Mesothelial cell of epicardium (in vitro differentiated cells): ENCODE results near the gene CTSD. TPM values are rescaled to one million over a fixed set of nuclear protein-coding genes. Genes with fewer than 3 reads are reported as not detected.

Experiments
- DNase-seq, 2 experiments: peaks; one replicate each; pipeline ENCODE4 v3.0.0; 2021; ENCODE audit warnings: low spot score in 2 of 2; ENCODE audit not compliant: unreplicated experiment in 2 of 2
- H3K27ac Mint-ChIP-seq: 2 replicates; pipeline ENCODE4 v1.8.0; 2021; ENCODE audit warnings: mixed read lengths
- H3K27me3 Mint-ChIP-seq: 2 replicates; pipeline ENCODE4 v1.8.0; 2021; ENCODE audit warnings: low read depth, mixed read lengths
- H3K36me3 Mint-ChIP-seq: 2 replicates; pipeline ENCODE4 v1.8.0; 2021; ENCODE audit warnings: mixed read lengths
- H3K4me1 Mint-ChIP-seq: 2 replicates; pipeline ENCODE4 v1.8.0; 2021; ENCODE audit warnings: mixed read lengths
- H3K4me3 Mint-ChIP-seq: 2 replicates; pipeline ENCODE4 v1.8.0; 2021; ENCODE audit warnings: mild to moderate bottlenecking, moderate library complexity, mixed read lengths
- H3K9me3 Mint-ChIP-seq: 2 replicates; pipeline ENCODE4 v1.8.0; 2021; ENCODE audit warnings: mixed read lengths
- total RNA-seq: library from RNA; stranded (reverse); gene quantifications from 3 replicates; pipeline ENCODE4 v1.2.1, GENCODE V29; 2021
- TF ChIP-seq, protein P1 (sequence below): fragments of 200-600 bp; sonication (generic); IDR thresholded peaks from one replicate; pipeline ENCODE4 v1.5.0; 2021; ENCODE audit warnings: antibody characterized with exemption; ENCODE audit not compliant: unreplicated experiment

CTSD gene
- total RNA-seq, 1 donor from 2014 or later: 139 TPM

DNA sequence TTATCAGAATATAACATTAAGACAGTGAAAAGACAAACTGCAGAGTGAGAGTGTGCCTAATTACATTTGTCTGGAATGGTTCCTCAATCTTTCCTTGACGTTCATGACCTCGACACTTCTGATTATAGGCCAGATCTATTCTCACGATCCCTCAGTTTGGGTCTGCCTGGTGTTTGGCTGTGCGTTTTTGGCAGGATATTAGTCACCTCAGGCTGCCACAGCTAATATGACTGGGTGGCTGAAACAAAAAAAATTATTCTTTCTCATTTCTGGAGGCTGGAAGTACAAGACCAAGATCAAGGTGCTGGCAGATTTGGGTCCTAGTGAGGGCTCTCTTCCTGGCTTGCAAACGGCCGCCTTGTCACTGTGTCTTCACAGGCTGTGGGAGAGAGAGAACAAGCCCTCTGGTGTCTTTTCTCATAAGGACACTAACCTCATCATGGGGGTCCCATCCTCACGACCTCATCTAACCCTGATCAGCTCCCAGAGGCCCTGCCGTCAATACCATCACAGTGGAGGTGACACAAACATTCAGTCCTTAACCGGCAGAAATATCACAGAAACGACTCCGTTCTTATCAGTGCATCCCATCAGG lies 36.5 kb downstream of the CTSD start:
- peaks cover 76% of the 10 kb centered on the region for H3K27me3 Mint-ChIP-seq

DNA sequence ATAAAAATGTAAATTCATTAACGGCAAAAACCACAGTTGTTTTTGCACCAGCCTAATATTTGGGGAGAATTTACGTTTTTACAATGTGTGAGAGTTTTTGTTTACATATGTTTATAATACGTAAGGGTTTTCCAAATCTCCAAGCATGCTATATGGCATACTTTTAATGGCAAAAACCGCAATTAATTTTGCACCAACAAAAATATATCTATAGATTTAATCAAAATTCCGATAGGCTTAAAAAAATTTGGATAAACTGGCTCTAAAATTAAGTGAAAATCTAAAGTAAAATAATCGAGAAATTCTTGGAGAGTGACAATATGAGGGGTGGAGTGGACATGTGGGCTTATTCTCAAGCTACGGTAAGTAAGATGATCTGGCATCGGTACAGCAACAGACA lies 43.9 kb downstream of the CTSD start:
- Mint-ChIP-seq H3K36me3 (no peaks in the 10 kb centered on the region), H3K9me3 (peaks cover 7% of the 10 kb centered on the region), H3K4me1 (no peaks in the 10 kb centered on the region), H3K27ac (no peak overlapping the region), H3K4me3 (no peak overlapping the region), H3K27me3 (peaks cover 38% of the 10 kb centered on the region)
- TF ChIP-seq, protein P1, sequence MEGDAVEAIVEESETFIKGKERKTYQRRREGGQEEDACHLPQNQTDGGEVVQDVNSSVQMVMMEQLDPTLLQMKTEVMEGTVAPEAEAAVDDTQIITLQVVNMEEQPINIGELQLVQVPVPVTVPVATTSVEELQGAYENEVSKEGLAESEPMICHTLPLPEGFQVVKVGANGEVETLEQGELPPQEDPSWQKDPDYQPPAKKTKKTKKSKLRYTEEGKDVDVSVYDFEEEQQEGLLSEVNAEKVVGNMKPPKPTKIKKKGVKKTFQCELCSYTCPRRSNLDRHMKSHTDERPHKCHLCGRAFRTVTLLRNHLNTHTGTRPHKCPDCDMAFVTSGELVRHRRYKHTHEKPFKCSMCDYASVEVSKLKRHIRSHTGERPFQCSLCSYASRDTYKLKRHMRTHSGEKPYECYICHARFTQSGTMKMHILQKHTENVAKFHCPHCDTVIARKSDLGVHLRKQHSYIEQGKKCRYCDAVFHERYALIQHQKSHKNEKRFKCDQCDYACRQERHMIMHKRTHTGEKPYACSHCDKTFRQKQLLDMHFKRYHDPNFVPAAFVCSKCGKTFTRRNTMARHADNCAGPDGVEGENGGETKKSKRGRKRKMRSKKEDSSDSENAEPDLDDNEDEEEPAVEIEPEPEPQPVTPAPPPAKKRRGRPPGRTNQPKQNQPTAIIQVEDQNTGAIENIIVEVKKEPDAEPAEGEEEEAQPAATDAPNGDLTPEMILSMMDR: no peak
- no peak for DNase-seq

More for the DNA sequence above, 36.5 kb downstream of the CTSD start:
- Mint-ChIP-seq H3K9me3 (peaks cover 7% of the 10 kb centered on the region), H3K4me3 (no peak overlapping the region), H3K4me1 (peaks cover 2% of the 10 kb centered on the region), H3K27ac (no peak overlapping the region), H3K36me3 (no peaks in the 10 kb centered on the region)
- DNase-seq: no peak
- TF ChIP-seq, protein P1: no peak

DNA sequence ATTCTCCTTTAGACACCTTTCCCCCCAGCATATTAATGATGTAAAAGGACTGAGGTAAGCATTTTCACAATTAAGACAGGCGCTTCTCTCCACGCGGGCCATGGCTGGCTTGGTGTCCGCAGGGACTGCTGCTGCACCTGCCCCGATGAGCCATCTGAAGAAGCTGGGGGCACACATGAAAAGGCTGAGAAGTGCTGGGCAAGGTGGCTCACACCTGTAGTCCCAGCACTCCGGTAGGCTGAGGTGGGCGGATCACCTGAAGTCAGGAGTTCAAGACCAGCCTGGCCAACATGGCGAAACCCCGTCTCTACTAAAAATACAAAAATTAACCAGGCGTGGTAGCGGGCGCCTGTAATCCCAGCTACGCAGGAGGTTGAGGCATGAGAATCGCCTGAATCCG lies 45.4 kb downstream of the CTSD start:
- TF ChIP-seq, protein P1: no peak
- Mint-ChIP-seq H3K36me3 (no peaks in the 10 kb centered on the region), H3K27me3 (peaks cover 36% of the 10 kb centered on the region), H3K4me3 (no peak overlapping the region), H3K9me3 (peaks cover 7% of the 10 kb centered on the region), H3K27ac (no peak overlapping the region), H3K4me1 (no peaks in the 10 kb centered on the region)
- no peak for DNase-seq

DNA sequence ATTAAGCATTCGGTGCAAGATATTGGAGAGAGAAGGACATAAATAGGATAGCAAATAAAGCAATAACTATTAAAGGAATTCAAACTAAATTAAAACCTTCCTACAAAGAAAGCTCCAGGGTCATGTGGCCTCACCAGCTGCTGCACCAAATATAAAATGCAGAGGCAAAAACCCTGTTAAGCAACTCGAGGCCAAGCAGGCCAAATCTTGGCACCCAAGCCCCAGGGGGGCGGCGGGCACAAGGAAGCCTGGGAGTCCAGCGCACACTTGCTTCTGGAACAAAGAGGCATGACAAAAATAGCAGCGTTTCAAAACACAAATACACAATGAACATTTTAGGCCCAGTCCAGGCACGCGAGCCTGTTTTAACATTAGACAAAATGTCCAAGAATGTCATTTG lies 46.0 kb downstream of the CTSD start:
- no peak for DNase-seq
- no peaks in the 10 kb centered on the region for H3K36me3 Mint-ChIP-seq
- no peaks in the 10 kb centered on the region for H3K4me1 Mint-ChIP-seq
- H3K9me3 Mint-ChIP-seq: peaks cover 4% of the 10 kb centered on the region
- H3K27me3 Mint-ChIP-seq: peaks cover 32% of the 10 kb centered on the region
- no peak overlapping the region for H3K27ac Mint-ChIP-seq
- TF ChIP-seq, protein P1: no peak
- no peak overlapping the region for H3K4me3 Mint-ChIP-seq

DNA sequence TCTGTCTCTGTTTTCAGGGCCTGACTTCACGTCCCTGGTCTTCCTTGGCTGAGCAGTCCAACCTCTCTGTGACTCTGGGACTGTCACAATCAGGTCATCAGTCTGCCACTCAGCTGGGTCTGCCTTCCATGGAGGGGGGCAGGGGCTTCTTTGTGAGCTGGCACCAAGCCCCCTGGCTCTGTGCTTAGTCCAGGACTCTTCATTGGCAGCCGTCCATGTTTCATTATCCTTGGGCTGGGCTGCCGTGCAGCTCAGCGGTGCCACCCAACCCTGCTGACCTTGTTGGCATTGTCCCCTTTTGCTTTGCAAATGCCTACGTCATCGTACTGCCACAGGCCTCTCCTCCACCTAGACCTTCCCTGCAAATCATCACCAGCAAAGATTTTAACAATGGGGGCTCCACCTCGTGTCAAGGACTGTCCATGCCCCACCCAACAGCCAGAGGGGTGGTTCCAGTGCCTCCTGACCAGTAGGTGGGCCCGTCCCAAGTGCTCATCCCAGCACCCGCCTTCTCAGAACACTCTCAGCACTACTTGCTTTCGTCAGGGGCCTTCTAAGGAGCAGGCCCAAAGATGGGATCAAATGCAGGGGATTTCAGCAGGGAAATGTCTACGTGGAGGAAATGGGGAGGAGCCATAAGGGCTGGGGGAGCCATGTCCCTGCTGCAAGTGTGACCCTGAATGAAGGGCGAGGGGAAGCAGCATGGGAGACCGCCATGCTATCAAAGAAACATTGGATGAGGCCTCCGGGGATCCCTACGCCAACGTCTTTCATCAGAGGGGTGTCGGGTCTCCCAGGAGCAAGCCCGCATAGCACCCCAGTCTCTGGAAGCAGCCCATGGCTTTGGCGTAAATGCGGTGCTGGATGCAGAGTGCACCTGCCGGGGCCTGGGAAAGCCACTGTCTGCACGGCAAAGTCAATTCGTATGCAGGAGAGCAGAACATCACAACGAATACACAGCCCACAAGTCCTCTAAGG lies 48.5 kb downstream of the CTSD start:
- TF ChIP-seq, protein P1: no peak
- H3K4me3 Mint-ChIP-seq: no peak overlapping the region
- no peak overlapping the region for H3K27ac Mint-ChIP-seq
- H3K4me1 Mint-ChIP-seq: no peaks in the 10 kb centered on the region
- no peaks in the 10 kb centered on the region for H3K36me3 Mint-ChIP-seq
- H3K9me3 Mint-ChIP-seq: no peaks in the 10 kb centered on the region
- no peak for DNase-seq
- peaks cover 23% of the 10 kb centered on the region for H3K27me3 Mint-ChIP-seq
